Tibial nerve (tissue), 3 donors: ENCODE data around the gene CERCAM.

Source experiments
- CTCF ChIP-seq, 5 experiments: fragments of 200-600 bp in 3 of 5; fragments of 450-650 bp in 2 of 5; sonication (generic) in 3 of 5; IDR thresholded peaks; one replicate each; pipeline ENCODE4 v1.5.1; 2016 to 2019; ENCODE audit warnings: antibody characterized with exemption in 5 of 5, mild to moderate bottlenecking in 3 of 5, moderate library complexity in 2 of 5
- POLR2A ChIP-seq, 2 donors: fragments of 450-650 bp; IDR thresholded peaks; one replicate each; pipeline ENCODE4 v1.6.1; 2017; ENCODE audit warnings: antibody characterized with exemption in 2 of 2, mild to moderate bottlenecking in 2 of 2, moderate library complexity in 2 of 2

GRCh38 chr9:128486201-128486600, 65.5 kb downstream of the CERCAM start:
- no peak for TF ChIP-seq CTCF (IDR thresholded peaks at IDR 0.05)
- no peak for TF ChIP-seq POLR2A (IDR thresholded peaks at IDR 0.05)
